HG03135 (cell line): Measurements from ENCODE around the gene LMAN2.
A peak's percentile ranks its signal among the peaks of the same experiment; 100 is the strongest.
"Not testable (repeated sequence)": the region's sequence is repeated elsewhere in the genome, so short reads cannot be mapped to it uniquely, and the experiment has no call there.

Experiments used
- ATAC-seq: cut with Tn5 transposase; IDR thresholded peaks from one replicate; pipeline ENCODE4 v1.9.1; 2021; ENCODE audit warnings: mild to moderate bottlenecking, moderate library complexity; ENCODE audit not compliant: unreplicated experiment

Gene LMAN2

GRCh38 chr5:177365845-177366527 lies 14.5 kb upstream of the LMAN2 start:
- no peak for ATAC-seq

- no peak for ATAC-seq
These were observed 12.9 kb upstream of the LMAN2 start for GRCh38 chr5:177364159-177364962.

- ATAC-seq: no peak
These were observed 12.1 kb upstream of the LMAN2 start for GRCh38 chr5:177363565-177363964.

GRCh38 chr5:177362610-177363507 lies 11.4 kb upstream of the LMAN2 start:
- ATAC-seq: no peak

- no peak for ATAC-seq
These were observed 10.8 kb upstream of the LMAN2 start for GRCh38 chr5:177362292-177362609.

- no peak for ATAC-seq
These were observed 10.2 kb upstream of the LMAN2 start for GRCh38 chr5:177361418-177362291.

- ATAC-seq: not testable (repeated sequence)
These were observed 9.3 kb upstream of the LMAN2 start for GRCh38 chr5:177360740-177361139.

GRCh38 chr5:177359860-177360259 lies 8.4 kb upstream of the LMAN2 start:
- no peak for ATAC-seq

GRCh38 chr5:177359451-177359851 lies 8.0 kb upstream of the LMAN2 start:
- no peak for ATAC-seq

GRCh38 chr5:177358370-177358819 lies 6.9 kb upstream of the LMAN2 start:
- ATAC-seq: no peak

GRCh38 chr5:177357459-177358351 lies 6.2 kb upstream of the LMAN2 start, which contains the start of gene RGS14:
TSS of gene RGS14 (plus strand) at chr5:177357924. CDS start at chr5:177358025, 101 bp downstream.
- ATAC-seq: peak; percentile 87

- ATAC-seq: no peak
These were observed 5.6 kb upstream of the LMAN2 start for GRCh38 chr5:177357146-177357458.

GRCh38 chr5:177356746-177357145 lies 5.3 kb upstream of the LMAN2 start:
- ATAC-seq: no peak

GRCh38 chr5:177355868-177356168 lies 4.3 kb upstream of the LMAN2 start:
- no peak for ATAC-seq

GRCh38 chr5:177355162-177355867 lies 3.8 kb upstream of the LMAN2 start:
- no peak for ATAC-seq

- no peak for ATAC-seq
These were observed 3.2 kb upstream of the LMAN2 start for GRCh38 chr5:177354711-177355110.

GRCh38 chr5:177354256-177354655 lies 2.8 kb upstream of the LMAN2 start:
- ATAC-seq: no peak

- ATAC-seq: no peak
These were observed 1.6 kb upstream of the LMAN2 start for GRCh38 chr5:177353093-177353492.

- ATAC-seq: no peak
These were observed 584 bp downstream of the LMAN2 start for GRCh38 chr5:177350776-177351391.
